Measurements from ENCODE around the gene KASH5.

DNA sequence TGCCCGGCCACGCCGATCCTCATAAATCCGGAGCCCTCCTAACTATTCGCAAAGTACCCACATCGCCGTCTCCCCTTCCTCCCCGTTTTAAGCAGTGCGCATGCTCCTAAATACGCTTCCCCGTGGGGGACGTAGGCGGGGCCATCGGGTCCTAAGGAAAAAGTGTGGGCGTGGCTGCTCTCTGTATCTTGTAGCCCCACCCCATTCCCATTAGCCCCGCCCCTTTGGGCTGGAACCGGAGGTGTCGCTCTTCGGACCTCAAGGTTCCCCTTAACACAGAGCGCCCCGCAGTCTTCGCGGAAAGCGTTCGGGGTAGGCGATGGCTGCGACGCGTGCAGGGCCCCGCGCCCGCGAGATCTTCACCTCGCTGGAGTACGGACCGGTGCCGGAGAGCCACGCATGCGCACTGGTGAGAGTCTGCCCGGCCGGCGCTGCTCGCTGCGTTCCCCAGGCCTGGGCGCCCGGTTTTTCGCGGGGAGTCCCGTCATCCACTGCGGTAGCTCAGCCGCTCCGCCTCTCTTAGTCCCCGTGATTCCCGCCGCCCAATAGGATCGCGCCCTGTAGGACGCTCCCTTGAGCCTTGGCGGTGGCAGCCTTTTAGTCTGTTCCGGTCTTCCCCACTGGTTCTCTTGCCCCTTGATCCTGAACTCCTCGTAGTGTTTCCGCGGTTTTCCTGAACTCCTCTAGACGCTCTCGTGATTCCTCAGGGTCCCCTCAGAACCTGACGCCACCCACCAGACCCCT, 65.1 kb downstream of the KASH5 start, which contains the start of gene ALDH16A1:
- TF ChIP-seq EZH2phosphoT487 (IDR thresholded peaks at IDR 0.05; ENCODE audit: borderline replicate concordance, low read depth, low read length) (no peak), CTCF (conservative IDR thresholded peaks at IDR 0.05; ENCODE audit: low read length) (no peak)

All from OCI-LY7 (cell line).